IPS-11a (cell line): Measurements from ENCODE around the gene MAK.
"Not testable (repeated sequence)": the region's sequence is repeated elsewhere in the genome, so short reads cannot be mapped to it uniquely, and the experiment has no call there.

Experiments used
- H3K4me3 ChIP-seq: one replicate; pipeline ENCODE4 v1.5.1; 2013; ENCODE audit warnings: low read depth, low read length, control low read depth

The MAK gene, protein sequence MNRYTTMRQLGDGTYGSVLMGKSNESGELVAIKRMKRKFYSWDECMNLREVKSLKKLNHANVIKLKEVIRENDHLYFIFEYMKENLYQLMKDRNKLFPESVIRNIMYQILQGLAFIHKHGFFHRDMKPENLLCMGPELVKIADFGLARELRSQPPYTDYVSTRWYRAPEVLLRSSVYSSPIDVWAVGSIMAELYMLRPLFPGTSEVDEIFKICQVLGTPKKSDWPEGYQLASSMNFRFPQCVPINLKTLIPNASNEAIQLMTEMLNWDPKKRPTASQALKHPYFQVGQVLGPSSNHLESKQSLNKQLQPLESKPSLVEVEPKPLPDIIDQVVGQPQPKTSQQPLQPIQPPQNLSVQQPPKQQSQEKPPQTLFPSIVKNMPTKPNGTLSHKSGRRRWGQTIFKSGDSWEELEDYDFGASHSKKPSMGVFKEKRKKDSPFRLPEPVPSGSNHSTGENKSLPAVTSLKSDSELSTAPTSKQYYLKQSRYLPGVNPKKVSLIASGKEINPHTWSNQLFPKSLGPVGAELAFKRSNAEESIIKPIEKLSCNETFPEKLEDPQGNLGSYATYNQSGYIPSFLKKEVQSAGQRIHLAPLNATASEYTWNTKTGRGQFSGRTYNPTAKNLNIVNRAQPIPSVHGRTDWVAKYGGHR

GRCh38 chr6:10837995-10838793, at the start of gene MAK:
MAK (minus strand) TSS chr6:10838539; CDS start chr6:10830648, 7,891 bp downstream.
- peak within 1 kb of the TSS; percentile 62 for H3K4me3 ChIP-seq

GRCh38 chr6:10886691-10887502, 48.6 kb upstream of the MAK start, which contains the start of gene SYCP2L:
SYCP2L (plus strand) TSS chr6:10887052; CDS start chr6:10887127, 75 bp downstream.
- peak within 1 kb of the TSS; percentile 87 for H3K4me3 ChIP-seq

- H3K4me3 ChIP-seq, result peak overlapping the region; percentile 87
Measured at GRCh38 chr6:10886365-10886690, 48.0 kb upstream of the MAK start.

GRCh38 chr6:10884245-10884972, 46.1 kb upstream of the MAK start:
- H3K4me3 ChIP-seq, result no peak overlapping the region

DNA sequence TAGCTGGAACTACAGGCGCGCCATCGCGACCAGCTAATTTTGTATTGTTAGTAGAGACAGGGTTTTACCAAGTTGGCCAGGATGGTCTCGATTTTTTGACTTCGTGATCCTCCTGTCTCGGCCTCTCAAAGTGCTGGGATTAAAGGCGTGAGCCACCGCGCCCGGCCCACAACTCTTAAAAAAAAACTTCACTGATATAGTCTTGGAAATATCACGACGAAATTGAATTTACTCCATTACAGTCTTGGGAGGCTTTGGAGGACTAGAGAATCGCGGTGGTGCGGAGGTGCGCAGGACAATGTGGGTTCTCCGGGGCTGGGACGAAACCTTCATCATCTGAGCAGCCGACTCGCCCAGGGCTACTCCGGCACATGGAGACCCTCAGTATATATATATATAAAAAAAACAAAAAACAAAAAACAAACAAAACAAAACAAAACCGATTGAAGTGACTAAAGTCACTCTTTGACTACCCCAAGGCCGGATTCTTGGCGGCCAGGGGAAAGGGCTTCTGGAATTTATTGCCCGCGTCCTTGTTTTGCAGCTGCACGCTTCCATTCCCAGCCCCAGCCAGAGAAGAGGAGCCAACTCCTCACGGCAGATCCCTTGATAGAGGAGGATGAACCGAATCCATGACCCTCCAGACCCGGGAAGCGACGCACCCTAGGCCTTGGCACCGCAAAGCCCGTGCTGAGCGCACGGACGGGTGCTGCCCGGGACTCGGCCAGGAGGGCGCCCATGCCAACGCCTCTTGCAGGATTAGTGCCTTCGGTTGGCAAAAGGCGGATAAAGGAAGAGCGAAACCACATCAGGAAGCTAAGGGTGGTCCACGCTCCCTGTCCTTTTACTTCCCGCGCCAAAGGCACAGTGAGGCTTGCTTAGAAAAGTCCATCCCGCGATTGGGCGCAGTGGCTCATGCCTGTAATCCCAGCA, 45.2 kb upstream of the MAK start:
- peak overlapping the region; percentile 50 for H3K4me3 ChIP-seq

DNA sequence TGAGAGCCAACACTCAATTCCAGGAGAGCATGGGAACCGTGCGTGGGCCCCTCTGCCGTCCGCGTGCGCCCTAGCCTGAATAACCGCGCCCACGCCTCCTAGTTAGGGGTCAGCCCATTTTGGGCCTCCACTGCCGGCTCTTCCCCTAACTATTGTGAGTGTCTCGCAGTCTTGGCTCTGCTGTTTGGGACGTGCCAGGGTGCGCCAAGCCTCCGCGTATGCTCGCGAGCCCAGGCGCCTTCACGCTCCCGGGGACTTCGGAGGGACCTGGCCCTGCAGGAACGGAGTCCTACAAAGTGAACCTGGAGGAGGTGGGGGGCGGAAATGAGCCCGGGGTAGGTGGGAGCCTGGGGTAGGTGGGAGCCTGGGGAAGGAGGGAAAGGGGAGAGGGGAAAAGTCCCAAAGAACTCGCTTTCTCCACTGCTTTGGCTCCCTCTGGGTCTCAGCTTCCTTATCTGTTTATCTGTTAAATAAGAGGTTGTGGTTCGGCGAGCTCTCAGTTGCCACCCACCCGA, 44.4 kb upstream of the MAK start:
- H3K4me3 ChIP-seq, result peak overlapping the region; percentile 50

DNA sequence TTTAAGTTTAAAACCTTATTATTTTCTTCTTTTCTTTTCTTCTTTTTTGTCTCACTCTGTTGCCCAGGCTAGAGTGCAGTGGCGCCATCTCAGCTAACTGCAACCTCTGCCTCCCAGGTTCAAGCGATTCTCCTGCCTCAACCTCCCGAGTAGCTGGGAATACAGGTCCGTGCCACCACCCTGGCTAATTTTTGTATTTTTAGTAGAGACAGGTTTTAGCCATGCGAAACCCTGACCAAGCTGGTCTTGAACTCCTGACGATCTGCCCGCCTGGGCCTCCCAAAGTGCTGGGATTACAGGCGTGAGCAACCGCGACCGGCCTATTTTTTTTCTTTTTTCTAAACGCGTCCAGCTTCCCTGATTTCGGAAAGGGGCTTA, 43.9 kb upstream of the MAK start:
- H3K4me3 ChIP-seq, result peak overlapping the region; percentile 50

- H3K4me3 ChIP-seq, result no peak overlapping the region
Measured at GRCh38 chr6:10880366-10880765, 42.0 kb upstream of the MAK start.

GRCh38 chr6:10877871-10878270, 39.5 kb upstream of the MAK start:
- H3K4me3 ChIP-seq, result no peak overlapping the region

GRCh38 chr6:10877012-10877411, 38.7 kb upstream of the MAK start:
- no peak overlapping the region for H3K4me3 ChIP-seq

DNA sequence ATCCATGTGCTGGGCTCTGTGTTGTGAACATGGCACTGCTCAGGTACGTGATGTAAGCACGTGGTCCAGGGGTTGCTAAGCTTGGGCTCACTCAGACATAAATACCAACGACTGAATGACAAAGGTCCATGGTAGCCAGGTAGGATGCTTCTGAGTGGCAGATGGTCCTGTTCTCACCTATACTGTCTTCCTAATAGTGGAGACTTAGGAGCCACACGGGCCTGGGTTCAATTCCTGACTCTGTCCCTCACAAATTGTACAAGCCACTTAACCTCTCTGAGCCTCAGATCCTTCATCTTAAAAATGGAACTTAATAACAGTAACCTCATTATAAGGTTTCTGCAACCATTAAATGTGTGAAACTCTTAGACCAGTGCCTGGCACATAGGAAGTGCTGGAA, 36.7 kb upstream of the MAK start:
- H3K4me3 ChIP-seq, result no peak overlapping the region

- H3K4me3 ChIP-seq, result no peak overlapping the region
Measured at GRCh38 chr6:10874207-10874606, 35.9 kb upstream of the MAK start.

DNA sequence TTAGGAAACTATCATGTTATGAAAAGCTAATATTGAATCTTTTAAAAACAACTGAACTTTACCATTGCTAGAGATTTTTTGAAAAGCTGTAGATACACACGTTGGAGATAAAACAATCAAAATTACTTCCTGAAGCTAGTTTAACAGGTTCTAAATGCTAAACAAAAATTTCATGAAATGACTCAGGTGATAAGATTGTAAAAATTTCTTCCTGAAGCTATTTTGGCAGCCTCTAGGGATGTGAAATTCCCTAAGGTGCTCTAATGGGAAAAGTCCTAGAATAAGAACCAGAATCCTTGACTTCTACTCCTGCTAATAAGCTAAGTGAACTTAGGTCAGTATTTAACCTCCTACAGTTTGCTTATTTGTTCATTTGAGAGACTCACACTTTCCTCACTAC, 35.0 kb upstream of the MAK start:
- no peak overlapping the region for H3K4me3 ChIP-seq

DNA sequence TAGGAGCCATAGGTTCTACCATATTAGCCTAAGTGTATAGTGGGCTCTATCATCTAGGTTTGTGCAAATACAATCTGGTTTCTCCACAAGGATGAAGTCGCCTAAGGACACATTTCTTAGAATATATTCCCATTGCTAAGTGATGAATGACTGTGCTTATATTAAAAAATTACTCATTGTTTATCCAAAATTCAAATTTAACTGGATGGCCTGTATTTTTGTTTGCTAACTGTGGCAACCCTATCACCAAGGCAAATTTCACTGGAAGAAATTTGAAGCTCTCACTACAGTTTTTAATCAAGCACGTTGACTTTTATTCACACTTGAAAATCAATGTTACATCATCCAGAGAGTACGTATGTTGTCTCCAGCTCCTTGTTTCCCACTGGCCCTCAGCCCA, 29.6 kb upstream of the MAK start:
- no peak overlapping the region for H3K4me3 ChIP-seq

GRCh38 chr6:10866709-10867108, 28.4 kb upstream of the MAK start:
- H3K4me3 ChIP-seq, result not testable (repeated sequence)

DNA sequence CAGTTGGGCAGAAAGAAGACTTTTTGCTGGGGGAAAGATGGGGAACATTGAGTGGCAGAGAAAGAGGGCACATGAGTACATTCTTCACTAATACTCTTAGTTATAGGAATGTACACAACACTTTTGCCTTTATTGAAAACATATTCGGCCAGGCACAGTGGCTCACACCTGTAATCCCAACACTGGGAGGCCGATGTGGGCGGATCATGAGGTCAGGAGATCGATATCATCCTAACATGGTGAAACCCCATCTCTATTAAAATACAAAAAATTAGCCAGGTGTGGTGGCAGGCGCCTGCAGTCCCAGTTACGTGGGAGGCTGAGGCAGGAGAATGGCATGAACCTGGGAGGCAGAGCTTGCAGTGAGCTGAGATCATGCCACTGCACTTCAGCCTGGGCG, 24.7 kb upstream of the MAK start:
- not testable (repeated sequence) for H3K4me3 ChIP-seq

GRCh38 chr6:10862361-10862760, 24.0 kb upstream of the MAK start:
- no peak overlapping the region for H3K4me3 ChIP-seq

GRCh38 chr6:10861086-10861485, 22.7 kb upstream of the MAK start:
- H3K4me3 ChIP-seq, result no peak overlapping the region

- no peak overlapping the region for H3K4me3 ChIP-seq
Measured at GRCh38 chr6:10857259-10857658, 18.9 kb upstream of the MAK start.
